SK-N-SH (cell line): ENCODE data around the gene STARD10.

Experiments used
- CTCF ChIP-seq: fragments of 200-600 bp; sonication (generic); IDR thresholded peaks from 2 replicates; pipeline ENCODE4 v1.6.1; 2017; ENCODE audit warnings: antibody characterized with exemption, mild to moderate bottlenecking, moderate library complexity
- JUND ChIP-seq: IDR thresholded peaks from 2 replicates; pipeline ENCODE4 v1.4.0; 2012
- TEAD4 ChIP-seq: IDR thresholded peaks from 2 replicates; pipeline ENCODE4 v1.4.0; 2012; ENCODE audit warnings: mild to moderate bottlenecking, borderline replicate concordance; ENCODE audit not compliant: insufficient read depth

- no peak for TF ChIP-seq JUND
- TF ChIP-seq TEAD4: no peak
- no peak for TF ChIP-seq CTCF
Measured at GRCh38 chr11:72832301-72833082, 38.6 kb upstream of the STARD10 start.
